GM18868 (cell line): ENCODE data around the gene CIAO3.
"Not testable (repeated sequence)": the region's sequence is repeated elsewhere in the genome, so short reads cannot be mapped to it uniquely, and the experiment has no call there.

Experiments used
- ATAC-seq: cut with Tn5 transposase; IDR thresholded peaks from one replicate; pipeline ENCODE4 v1.9.1; 2021; ENCODE audit warnings: mild to moderate bottlenecking, moderate library complexity; ENCODE audit not compliant: unreplicated experiment

The CIAO3 gene

DNA sequence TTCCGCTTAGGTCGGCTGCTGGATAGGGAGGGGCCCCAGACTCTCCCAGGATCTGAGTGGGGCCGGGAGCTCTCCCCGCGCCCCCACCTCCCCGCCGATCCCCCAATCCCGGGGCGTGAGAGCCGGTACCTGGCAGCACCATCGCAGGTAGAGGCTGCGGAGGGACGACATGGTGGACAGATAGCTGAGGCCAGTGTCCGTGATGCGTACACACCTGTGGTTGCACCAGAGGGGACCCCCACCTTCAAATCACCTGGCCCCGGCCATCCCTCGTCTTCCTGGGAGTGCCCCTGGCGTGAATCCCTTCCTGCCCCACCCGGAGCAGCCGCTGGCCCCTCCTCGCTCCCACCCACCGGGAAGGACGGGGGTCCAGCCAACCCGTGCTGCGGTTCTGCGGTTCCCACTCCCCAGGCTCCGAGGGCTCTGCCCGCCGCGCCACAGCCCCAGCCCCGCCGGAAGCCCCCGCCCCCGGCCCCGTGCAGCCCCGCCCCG lies 45.9 kb downstream of the CIAO3 start:
- no peak for ATAC-seq

- no peak for ATAC-seq
These were observed 46.5 kb downstream of the CIAO3 start for GRCh38 chr16:694187-694862.

DNA sequence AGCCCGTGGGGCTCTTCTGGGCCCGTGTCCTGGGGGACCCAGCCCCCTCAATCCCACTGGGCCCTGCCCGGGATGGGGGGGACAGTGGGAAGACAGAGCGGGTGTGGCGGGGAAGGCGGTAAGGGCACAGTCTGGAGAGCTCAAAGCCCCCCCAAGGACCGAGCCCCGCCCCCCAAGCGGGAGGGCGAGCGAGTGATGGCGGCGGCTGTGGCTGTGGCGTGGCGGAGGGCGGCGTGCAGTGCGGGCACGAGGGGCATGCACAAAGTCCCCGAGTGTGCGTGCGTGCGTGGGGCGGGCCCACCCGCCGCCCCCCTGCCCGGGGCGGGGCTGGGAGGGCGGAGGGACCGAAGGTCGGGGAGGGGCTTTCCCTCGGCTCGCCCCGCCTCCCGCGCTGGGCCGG lies 47.0 kb downstream of the CIAO3 start:
- ATAC-seq: no peak

DNA sequence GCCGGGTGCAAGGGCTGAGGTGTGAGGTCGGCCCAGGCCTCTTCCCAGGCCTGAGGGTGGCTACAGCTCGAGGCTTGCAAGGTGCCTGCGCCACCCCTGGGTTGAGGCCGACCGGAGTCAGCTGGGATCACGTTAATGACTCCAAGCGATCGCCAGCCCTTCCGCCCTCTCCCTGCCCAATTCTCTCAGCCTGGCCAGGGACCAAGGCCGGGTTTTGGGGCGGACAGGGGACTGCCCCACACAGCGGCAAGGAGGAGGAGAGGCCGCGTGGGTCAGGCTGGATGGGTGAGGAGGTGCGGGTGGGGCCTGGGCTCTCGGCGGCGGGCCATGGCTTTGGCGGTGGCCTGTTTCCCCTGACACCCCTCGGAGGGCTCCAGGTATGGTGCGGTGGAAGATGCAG lies 47.4 kb downstream of the CIAO3 start:
- no peak for ATAC-seq

- ATAC-seq: no peak
These were observed 48.3 kb downstream of the CIAO3 start for GRCh38 chr16:692356-693108.

DNA sequence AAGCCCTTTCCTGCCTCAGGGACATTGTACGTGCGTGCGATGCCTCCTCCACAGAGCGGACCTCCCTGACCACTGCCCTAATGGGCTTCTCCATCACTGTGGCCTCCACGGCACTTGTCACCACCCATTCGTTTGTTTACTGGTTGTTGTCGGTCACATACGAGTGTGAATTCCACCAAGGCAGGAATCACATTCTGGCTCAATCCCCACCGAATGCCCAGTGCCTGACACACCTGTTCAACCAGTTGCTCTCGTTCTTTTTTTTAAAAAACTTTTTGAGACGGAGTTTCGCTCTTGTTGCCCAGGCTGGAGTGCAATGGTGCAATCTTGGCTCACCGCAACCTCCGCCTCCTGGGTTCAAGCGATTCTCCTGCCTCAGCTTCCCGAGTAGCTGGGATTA lies 49.6 kb downstream of the CIAO3 start:
- not testable (repeated sequence) for ATAC-seq

GRCh38 chr16:689175-689897 lies 51.5 kb downstream of the CIAO3 start:
- ATAC-seq: no peak

- ATAC-seq: no peak
These were observed 53.3 kb downstream of the CIAO3 start for GRCh38 chr16:687499-687898.

DNA sequence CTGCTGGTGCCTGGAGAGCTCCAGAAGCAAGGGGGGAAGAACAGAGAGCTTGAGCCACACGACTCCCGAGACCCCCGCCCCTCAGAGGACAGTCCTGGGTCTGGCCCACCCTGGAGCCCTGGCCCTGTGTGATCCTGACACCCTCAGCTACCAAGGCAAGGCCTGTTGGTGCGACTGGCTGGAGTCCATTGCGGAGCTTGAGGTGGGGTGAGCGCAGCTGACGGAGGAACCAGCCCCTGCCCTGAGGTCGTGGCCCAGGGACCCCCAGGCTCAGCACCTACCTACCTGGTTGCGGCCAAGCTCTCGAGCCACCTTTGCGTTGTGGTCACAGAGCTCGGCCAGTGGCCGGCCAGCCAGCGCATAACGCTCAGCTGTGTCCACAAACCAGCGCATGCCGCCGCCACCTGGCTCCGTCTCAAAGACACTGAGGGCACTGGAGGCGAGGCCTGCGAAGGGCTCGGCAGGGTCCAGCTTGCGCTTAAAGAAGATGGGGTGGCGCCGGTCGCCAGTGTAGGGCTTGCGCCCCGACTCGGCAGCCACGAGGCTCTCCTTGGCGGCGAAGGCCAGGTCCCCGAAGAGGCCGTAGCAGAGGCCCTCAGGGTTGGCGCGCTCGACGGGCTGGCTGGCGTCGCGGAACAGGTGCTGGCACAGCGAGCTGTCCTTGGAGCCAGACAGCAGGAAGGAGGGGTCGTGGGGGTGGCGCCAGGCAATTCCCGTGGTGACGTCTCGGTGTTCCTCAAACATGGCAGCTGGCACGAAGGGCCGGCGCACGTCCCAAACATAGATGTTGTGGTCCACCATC lies 54.1 kb downstream of the CIAO3 start:
- ATAC-seq: no peak

GRCh38 chr16:685967-686366 lies 54.8 kb downstream of the CIAO3 start:
- ATAC-seq: no peak

GRCh38 chr16:684961-685696 lies 55.7 kb downstream of the CIAO3 start:
- ATAC-seq: no peak

DNA sequence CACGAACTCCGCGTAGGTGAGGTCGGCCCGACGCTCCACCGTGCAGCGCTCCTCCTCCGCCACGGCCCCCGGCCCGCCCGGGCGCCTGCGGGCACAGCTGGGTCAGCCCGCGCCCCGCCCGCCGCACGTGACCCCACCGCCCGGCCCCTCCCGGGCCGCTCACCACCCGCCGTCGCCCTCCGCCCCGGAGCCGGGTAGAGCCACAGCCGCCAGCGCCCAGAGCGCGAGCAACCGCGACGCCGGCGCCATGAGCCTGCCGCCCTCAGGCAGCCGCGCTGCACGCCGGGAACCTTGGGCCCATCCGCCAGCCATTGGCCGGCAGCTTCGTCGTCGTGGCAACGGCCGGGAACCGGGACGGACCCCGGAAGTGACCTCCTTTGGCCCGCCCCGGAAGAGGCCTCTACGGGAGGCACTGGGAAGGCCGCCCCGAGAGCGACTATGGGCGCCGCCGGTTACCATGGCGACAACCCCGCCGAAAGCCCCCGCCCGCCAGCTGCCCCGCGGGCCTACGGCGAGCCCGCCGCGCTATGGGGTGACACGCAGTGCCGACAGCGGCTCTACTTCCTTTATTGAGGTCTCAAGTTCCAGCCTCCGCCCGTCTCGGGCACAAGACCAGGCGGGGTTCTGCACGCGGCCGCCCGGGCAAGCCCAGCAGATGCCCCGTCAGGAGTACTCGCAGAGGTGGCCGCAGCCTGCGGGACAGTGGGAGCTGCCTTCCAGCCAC lies 56.6 kb downstream of the CIAO3 start, which contains the start of gene JMJD8:
Gene JMJD8, minus strand, starts transcription at position 264 of the 724 bp plus-strand sequence. Its CDS starts 15 bp downstream, at position 249.
- peak; percentile 70 for ATAC-seq

GRCh38 chr16:683396-684070 lies 57.3 kb downstream of the CIAO3 start:
- ATAC-seq: no peak

DNA sequence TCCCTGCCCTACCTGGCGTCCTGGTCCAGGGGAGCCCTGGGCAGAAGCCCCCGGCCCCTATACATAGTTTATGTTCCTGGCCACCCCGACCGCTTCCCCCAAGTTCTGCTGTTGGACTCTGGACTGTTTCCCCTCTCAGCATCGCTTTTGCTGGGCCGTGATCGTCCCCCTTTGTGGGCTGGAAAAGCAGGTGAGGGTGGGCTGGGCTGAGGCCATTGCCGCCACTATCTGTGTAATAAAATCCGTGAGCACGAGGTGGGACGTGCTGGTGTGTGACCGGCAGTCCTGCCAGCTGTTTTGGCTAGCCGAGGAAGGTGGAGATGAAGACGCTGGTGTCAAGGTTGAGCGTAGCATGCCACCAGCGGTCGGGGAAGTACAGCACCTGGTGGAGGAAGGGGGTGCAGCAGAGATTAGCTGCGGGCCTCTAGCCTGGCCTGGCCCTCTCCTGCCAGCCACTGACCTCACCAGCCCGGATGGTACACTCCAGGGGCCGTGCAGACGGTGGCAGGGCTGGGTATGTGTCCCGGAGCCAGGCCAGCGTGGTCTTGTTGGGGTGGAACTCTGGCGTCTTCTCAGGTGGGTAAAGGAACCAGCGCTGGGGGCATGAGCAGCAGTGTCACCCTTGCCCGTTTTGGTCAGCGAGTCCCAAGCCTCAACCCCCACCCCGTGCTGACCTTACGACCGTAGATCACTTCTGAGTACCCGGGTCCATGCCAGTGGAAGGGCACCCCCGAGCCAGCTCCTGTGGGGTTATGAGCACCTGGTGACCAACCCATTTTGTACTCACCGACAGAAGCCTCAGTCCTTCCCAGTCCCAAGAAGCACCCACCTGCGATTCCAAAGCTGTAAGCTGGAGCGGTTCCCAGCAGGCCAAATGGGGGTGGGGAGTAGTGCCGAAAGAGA lies 58.1 kb downstream of the CIAO3 start:
- no peak for ATAC-seq

DNA sequence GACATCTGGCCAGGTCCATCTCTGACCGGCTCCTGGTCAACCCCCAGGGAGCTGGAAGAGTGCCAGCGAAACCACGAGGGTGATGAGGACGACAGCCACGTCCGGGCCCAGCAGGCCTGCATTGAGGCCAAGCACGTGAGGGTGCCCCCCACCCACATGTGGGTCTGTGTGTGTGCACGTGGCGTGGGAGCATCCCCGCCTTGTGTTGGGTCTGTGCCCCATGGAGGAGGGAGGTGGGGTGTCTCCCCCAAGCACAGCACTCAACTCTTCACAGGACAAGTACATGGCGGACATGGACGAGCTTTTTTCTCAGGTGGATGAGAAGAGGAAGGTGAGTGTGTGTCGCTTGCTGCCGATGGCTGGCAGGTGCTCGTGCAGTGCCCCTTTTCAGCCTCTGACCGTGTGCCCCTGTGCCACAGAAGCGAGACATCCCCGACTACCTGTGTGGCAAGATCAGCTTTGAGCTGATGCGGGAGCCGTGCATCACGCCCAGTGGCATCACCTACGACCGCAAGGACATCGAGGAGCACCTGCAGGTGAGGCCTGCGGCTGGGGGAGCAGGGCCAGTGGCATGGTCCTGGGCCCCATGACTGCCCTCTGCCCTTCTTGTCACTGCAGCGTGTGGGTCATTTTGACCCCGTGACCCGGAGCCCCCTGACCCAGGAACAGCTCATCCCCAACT lies 58.9 kb downstream of the CIAO3 start:
- no peak for ATAC-seq

- ATAC-seq: no peak
These were observed 59.6 kb downstream of the CIAO3 start for GRCh38 chr16:680967-681745.

DNA sequence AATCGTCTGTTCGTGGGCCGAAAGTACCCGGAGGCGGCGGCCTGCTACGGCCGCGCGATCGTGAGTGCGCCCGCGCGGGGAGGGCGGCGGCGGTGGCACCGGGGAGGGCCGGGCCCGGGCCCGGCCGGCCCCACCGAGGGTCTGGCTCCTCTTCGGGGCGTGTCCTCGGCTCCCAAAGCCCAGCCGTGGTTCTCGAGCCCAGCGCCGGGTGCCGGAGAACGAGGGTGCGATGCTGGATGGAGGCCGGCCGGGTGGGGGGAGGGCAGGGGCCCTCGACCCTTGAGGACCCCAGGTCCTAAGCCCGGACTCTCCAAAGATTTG lies 60.2 kb downstream of the CIAO3 start:
- no peak for ATAC-seq
